T-helper 1 cell treated with Interleukin-12 subunit alpha and Interleukin-12 subunit beta and Interleukin-4 antibody, amounts not matched to agents 30 μg/mL and 1 μg/mL, for 36 hours (primary cell): ENCODE measurements around the gene PSMD10.

Experiments
- H3K27ac Mint-ChIP-seq: one replicate; pipeline ENCODE4 v1.8.0; 2021; ENCODE audit warnings: mild to moderate bottlenecking, mixed read lengths
- H3K27me3 Mint-ChIP-seq: one replicate; pipeline ENCODE4 v1.8.0; 2021; ENCODE audit warnings: low read depth, mixed read lengths
- H3K36me3 Mint-ChIP-seq: one replicate; pipeline ENCODE4 v1.8.0; 2021; ENCODE audit warnings: low read depth, mixed read lengths
- H3K4me1 Mint-ChIP-seq: one replicate; pipeline ENCODE4 v1.8.0; 2021; ENCODE audit warnings: low read depth, mixed read lengths
- H3K4me3 Mint-ChIP-seq: one replicate; pipeline ENCODE4 v1.8.0; 2021; ENCODE audit warnings: mild to moderate bottlenecking, moderate library complexity, mixed read lengths
- H3K9me3 Mint-ChIP-seq: one replicate; pipeline ENCODE4 v1.8.0; 2021; ENCODE audit warnings: mixed read lengths

The PSMD10 gene

GRCh38 chrX:108053218-108053617 is 38.1 kb downstream of the PSMD10 start:
- peaks cover 7% of the 10 kb centered on the region for H3K27me3 Mint-ChIP-seq

GRCh38 chrX:108049649-108050048 is 41.7 kb downstream of the PSMD10 start:
- H3K36me3 Mint-ChIP-seq: no peaks in the 10 kb centered on the region
- peaks cover 2% of the 10 kb centered on the region for H3K4me1 Mint-ChIP-seq
- H3K9me3 Mint-ChIP-seq: no peaks in the 10 kb centered on the region
- peaks cover 3% of the 10 kb centered on the region for H3K27me3 Mint-ChIP-seq
- H3K4me3 Mint-ChIP-seq: no peak overlapping the region
- no peak overlapping the region for H3K27ac Mint-ChIP-seq

More at GRCh38 chrX:108053218-108053617, 38.1 kb downstream of the PSMD10 start:
- H3K36me3 Mint-ChIP-seq: no peaks in the 10 kb centered on the region
- no peaks in the 10 kb centered on the region for H3K9me3 Mint-ChIP-seq
- no peak overlapping the region for H3K27ac Mint-ChIP-seq
- H3K4me1 Mint-ChIP-seq: peaks cover 2% of the 10 kb centered on the region
- no peak overlapping the region for H3K4me3 Mint-ChIP-seq

GRCh38 chrX:108044554-108045256 is 46.6 kb downstream of the PSMD10 start, which contains the start of gene VSIG1:
TSS of gene VSIG1 (plus strand) at chrX:108045065. CDS start at chrX:108045131, 66 bp downstream.
- H3K27me3 Mint-ChIP-seq: no peaks in the 10 kb centered on the region
- no peak within 1 kb of the TSS for H3K27ac Mint-ChIP-seq
- no peak within 1 kb of the TSS for H3K4me3 Mint-ChIP-seq
- no peaks in the 10 kb centered on the region for H3K4me1 Mint-ChIP-seq
- H3K9me3 Mint-ChIP-seq: no peaks in the 10 kb centered on the region
- no peaks in the 10 kb centered on the region for H3K36me3 Mint-ChIP-seq

- no peak overlapping the region for H3K4me3 Mint-ChIP-seq
- peaks cover 3% of the 10 kb centered on the region for H3K27me3 Mint-ChIP-seq
- no peak overlapping the region for H3K27ac Mint-ChIP-seq
- H3K4me1 Mint-ChIP-seq: no peaks in the 10 kb centered on the region
- H3K9me3 Mint-ChIP-seq: no peaks in the 10 kb centered on the region
- H3K36me3 Mint-ChIP-seq: no peaks in the 10 kb centered on the region
These were observed 54.9 kb downstream of the PSMD10 start for GRCh38 chrX:108036298-108036973.

- no peaks in the 10 kb centered on the region for H3K36me3 Mint-ChIP-seq
- H3K4me1 Mint-ChIP-seq: no peaks in the 10 kb centered on the region
- no peaks in the 10 kb centered on the region for H3K9me3 Mint-ChIP-seq
- H3K27me3 Mint-ChIP-seq: peaks cover 3% of the 10 kb centered on the region
- H3K27ac Mint-ChIP-seq: no peak overlapping the region
- H3K4me3 Mint-ChIP-seq: no peak overlapping the region
These were observed 56.6 kb downstream of the PSMD10 start for GRCh38 chrX:108034725-108035124.
